ENCODE data around the gene PTBP2. TPM values are rescaled to one million over a fixed set of nuclear protein-coding genes. Genes with fewer than 3 reads are reported as not detected.

PTBP2 gene
- total RNA-seq, 3 donors from 2014 or later = 54.2 to 78.3 (median 59.0) TPM

DNA sequence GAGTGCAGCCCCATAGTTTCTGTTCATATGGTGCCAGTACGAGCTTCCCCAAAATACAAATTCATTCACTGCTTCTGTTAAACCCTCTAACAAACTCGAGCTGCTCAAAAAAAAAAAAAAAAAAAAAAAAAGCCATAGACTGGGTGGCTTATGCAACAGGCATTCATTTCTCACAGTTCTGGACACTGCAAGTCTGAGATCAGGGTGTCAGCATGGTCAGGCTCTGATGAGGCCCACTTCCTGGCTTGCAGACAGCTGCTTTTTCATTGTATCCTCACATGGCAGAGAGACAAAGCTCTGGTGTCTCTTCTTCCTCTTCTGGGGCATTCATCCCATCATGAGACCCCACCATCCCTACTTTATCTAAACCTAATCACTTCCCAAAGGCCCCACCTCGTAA lies 121.6 kb downstream of the PTBP2 start:
- Histone ChIP-seq H3K27ac (no peak overlapping the region), H3K9me3 (no peaks in the 10 kb centered on the region), H3K4me1 (no peaks in the 10 kb centered on the region), H3K36me3 (no peaks in the 10 kb centered on the region), H3K27me3 (no peaks in the 10 kb centered on the region), H3K4me3 (no peak overlapping the region)
- no peak for DNase-seq (ENCODE audit: low spot score in 2 of 2)
- no peak for TF ChIP-seq POLR2A (IDR thresholded peaks at IDR 0.05)
- TF ChIP-seq, protein P1, sequence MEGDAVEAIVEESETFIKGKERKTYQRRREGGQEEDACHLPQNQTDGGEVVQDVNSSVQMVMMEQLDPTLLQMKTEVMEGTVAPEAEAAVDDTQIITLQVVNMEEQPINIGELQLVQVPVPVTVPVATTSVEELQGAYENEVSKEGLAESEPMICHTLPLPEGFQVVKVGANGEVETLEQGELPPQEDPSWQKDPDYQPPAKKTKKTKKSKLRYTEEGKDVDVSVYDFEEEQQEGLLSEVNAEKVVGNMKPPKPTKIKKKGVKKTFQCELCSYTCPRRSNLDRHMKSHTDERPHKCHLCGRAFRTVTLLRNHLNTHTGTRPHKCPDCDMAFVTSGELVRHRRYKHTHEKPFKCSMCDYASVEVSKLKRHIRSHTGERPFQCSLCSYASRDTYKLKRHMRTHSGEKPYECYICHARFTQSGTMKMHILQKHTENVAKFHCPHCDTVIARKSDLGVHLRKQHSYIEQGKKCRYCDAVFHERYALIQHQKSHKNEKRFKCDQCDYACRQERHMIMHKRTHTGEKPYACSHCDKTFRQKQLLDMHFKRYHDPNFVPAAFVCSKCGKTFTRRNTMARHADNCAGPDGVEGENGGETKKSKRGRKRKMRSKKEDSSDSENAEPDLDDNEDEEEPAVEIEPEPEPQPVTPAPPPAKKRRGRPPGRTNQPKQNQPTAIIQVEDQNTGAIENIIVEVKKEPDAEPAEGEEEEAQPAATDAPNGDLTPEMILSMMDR (IDR thresholded peaks at IDR 0.05) = no peak
- no peak for TF ChIP-seq POLR2AphosphoS5 (IDR thresholded peaks at IDR 0.05)
- intact Hi-C loops (cut with DNase I; ENCODE audit: low total_unique reads) = no loop called here

DNA sequence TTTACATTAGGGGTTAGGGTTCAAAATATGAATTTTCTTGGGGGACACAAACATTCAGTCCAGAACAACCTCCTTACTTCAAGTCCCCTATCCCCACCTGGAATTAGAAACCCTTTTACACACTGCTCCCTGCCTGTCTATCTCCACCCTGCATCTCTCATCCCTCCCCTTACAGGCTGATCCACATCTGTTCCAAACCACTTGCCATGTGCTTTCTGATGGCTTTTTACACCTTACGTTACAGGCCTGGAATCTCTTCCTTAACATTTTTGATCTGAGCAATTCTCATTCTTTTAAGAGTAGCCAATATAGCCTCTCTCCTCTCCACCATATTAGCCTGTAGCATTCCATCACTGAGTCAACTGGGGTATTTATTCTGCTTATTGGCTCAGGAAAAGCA lies 122.0 kb downstream of the PTBP2 start:
- Histone ChIP-seq H3K9me3 (no peaks in the 10 kb centered on the region), H3K4me1 (no peaks in the 10 kb centered on the region), H3K27ac (no peak overlapping the region), H3K4me3 (no peak overlapping the region), H3K27me3 (no peaks in the 10 kb centered on the region), H3K36me3 (no peaks in the 10 kb centered on the region)
- TF ChIP-seq POLR2AphosphoS5 (IDR thresholded peaks at IDR 0.05) (no peak), POLR2A (IDR thresholded peaks at IDR 0.05) (no peak)
- TF ChIP-seq, protein P1 (IDR thresholded peaks at IDR 0.05) = no peak
- DNase-seq (ENCODE audit: low spot score in 2 of 2) = no peak
- intact Hi-C loops (cut with DNase I; ENCODE audit: low total_unique reads) = no loop called here

DNA sequence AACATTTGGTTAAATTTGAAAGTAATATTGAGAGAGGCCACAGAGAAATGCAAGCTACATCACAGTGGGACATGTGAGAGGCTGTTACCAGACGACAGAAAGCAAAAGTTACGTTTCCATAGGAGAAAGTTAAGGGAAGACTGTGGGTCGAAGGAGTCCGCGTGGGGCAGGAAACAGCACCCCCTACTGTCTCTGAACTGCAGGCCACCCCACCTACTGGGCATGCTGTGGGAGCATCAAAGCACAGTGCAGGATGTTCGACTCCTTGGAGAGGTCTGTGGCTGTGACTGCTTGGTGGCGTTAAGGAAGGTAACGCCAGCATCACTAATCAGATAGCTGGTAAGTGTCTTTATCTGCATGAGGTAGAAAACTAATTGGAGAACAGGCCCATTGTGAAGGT lies 123.9 kb downstream of the PTBP2 start:
- Histone ChIP-seq H3K4me1 (no peaks in the 10 kb centered on the region), H3K9me3 (no peaks in the 10 kb centered on the region), H3K27ac (no peak overlapping the region), H3K27me3 (no peaks in the 10 kb centered on the region), H3K36me3 (no peaks in the 10 kb centered on the region), H3K4me3 (no peak overlapping the region)
- TF ChIP-seq POLR2AphosphoS5 (IDR thresholded peaks at IDR 0.05) (no peak), POLR2A (IDR thresholded peaks at IDR 0.05) (no peak)
- TF ChIP-seq, protein P1 (IDR thresholded peaks at IDR 0.05) = peak in 1 of 3 donors; percentile 37
- DNase-seq (ENCODE audit: low spot score in 2 of 2) = no peak
- intact Hi-C loops (cut with DNase I; ENCODE audit: low total_unique reads) = no loop called here

DNA sequence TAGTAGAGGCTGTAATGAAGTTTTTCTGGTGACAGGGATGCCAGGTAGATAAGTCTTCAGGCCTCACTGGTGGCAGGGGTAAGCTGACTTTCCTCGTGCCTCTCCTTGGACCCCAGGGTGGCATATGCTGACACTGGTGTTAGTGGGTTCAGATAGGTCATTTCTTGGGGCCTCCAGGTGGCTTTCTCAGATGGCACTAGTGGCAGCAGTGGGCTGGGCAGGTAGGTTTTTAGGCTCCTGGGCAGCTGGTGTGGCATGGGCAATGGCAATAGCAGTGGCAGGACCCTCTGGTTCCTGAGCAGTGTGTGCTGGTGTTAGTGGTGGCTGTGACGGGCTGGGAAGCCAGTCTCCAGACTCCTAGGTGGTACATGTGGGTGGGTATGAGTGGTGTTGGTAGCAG lies 140.3 kb downstream of the PTBP2 start:
- intact Hi-C loops (cut with DNase I; ENCODE audit: low total_unique reads) = no loop called here

DNA sequence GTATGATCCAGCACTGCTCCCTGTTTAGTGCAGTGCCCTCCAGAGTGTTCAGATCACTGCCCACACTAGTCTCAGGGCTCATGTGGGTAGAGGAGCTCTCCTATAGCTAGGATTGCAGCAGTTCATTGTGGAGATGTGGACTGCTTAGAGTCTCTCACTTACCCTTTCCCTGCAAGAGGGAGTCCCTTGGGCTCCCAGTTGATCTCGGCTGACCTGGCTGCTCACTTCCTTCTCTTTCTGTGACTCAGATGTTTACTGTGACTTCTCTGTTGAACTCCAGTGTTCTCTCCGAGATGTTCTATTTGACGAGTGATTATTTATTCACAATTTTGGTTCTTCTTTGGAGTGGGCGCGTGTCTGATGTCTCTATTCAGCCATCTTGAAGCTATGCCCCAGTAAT lies 141.9 kb downstream of the PTBP2 start:
- Histone ChIP-seq H3K4me1 (no peaks in the 10 kb centered on the region), H3K36me3 (no peaks in the 10 kb centered on the region), H3K27ac (no peak overlapping the region), H3K9me3 (peaks cover 0 to 11% of the 10 kb centered on the region in 2 donors), H3K27me3 (no peaks in the 10 kb centered on the region), H3K4me3 (no peak overlapping the region)
- no peak for TF ChIP-seq POLR2A (IDR thresholded peaks at IDR 0.05)
- TF ChIP-seq POLR2AphosphoS5 (IDR thresholded peaks at IDR 0.05) = no peak
- TF ChIP-seq, protein P1 (IDR thresholded peaks at IDR 0.05) = no peak
- intact Hi-C loops (cut with DNase I; ENCODE audit: low total_unique reads) = no loop called here
- DNase-seq (ENCODE audit: low spot score in 2 of 2) = no peak

More for the DNA sequence above, 140.3 kb downstream of the PTBP2 start:
- Histone ChIP-seq H3K4me3 (no peak overlapping the region), H3K9me3 (peaks cover 0 to 11% of the 10 kb centered on the region in 2 donors), H3K27ac (no peak overlapping the region), H3K27me3 (no peaks in the 10 kb centered on the region), H3K4me1 (no peaks in the 10 kb centered on the region), H3K36me3 (no peaks in the 10 kb centered on the region)
- DNase-seq (ENCODE audit: low spot score in 2 of 2) = no peak
- TF ChIP-seq POLR2AphosphoS5 (IDR thresholded peaks at IDR 0.05) (no peak), POLR2A (IDR thresholded peaks at IDR 0.05) (no peak)
- TF ChIP-seq, protein P1 (IDR thresholded peaks at IDR 0.05) = no peak

All from breast epithelium (tissue), 4 donors.